HepG2 (cell line): Measurements from ENCODE around the gene WDR6. TPM values are rescaled to one million over a fixed set of nuclear protein-coding genes. Genes with fewer than 3 reads are reported as not detected.

ENCODE experiments used
- CHD4 ChIP-seq: fragments of 200-600 bp; sonication (generic); IDR thresholded peaks from 2 replicates; pipeline ENCODE4 v1.7.0; 2017; ENCODE audit warnings: mild to moderate bottlenecking, low read length, borderline replicate concordance
- CREM ChIP-seq, 2 experiments: sonication (generic) in 1 of 2; formaldehyde crosslinking in 1 of 2; IDR thresholded peaks; 2 replicates each; pipeline versions ENCODE4 v1.4.0 to v1.6.1; 2016 to 2020; ENCODE audit warnings: antibody characterized with exemption in 1 of 2, mild to moderate bottlenecking in 1 of 2, missing genetic modification reagents in 1 of 2
- KAT7 ChIP-seq: IDR thresholded peaks from 2 replicates; pipeline ENCODE4 v1.6.1; 2018; ENCODE audit warnings: borderline replicate concordance, missing compliant biosample characterization
- KDM5A ChIP-seq: fragments of 200-600 bp; sonication (generic); IDR thresholded peaks from 2 replicates; pipeline ENCODE4 v1.7.0; 2018; ENCODE audit warnings: antibody characterized with exemption, mild to moderate bottlenecking, low read length, borderline replicate concordance
- KDM5B ChIP-seq: sonication (generic); formaldehyde crosslinking; IDR thresholded peaks from 2 replicates; pipeline ENCODE4 v1.4.0; 2020; ENCODE audit warnings: missing genetic modification reagents, mild to moderate bottlenecking, borderline replicate concordance
- SMARCC2 ChIP-seq: fragments of 450-650 bp; IDR thresholded peaks from 2 replicates; pipeline ENCODE4 v1.6.1; 2017; ENCODE audit warnings: antibody characterized with exemption, mild to moderate bottlenecking
- ZNF382 ChIP-seq: sonication (generic); formaldehyde crosslinking; IDR thresholded peaks from 2 replicates; pipeline ENCODE4 v1.5.0; 2020; ENCODE audit warnings: missing genetic modification reagents, mild to moderate bottlenecking, borderline replicate concordance
- ZNF451 ChIP-seq: sonication (generic); formaldehyde crosslinking; IDR thresholded peaks from 2 replicates; pipeline ENCODE4 v1.5.0; 2020; ENCODE audit warnings: mild to moderate bottlenecking, missing genetic modification reagents
- ZNF562 ChIP-seq: sonication (generic); formaldehyde crosslinking; IDR thresholded peaks from 2 replicates; pipeline ENCODE4 v1.8.0; 2022; ENCODE audit warnings: missing genetic modification reagents, borderline replicate concordance
- ZNF703 ChIP-seq: sonication (generic); formaldehyde crosslinking; IDR thresholded peaks from 2 replicates; pipeline ENCODE4 v1.5.1; 2020; ENCODE audit warnings: missing genetic modification reagents, mild to moderate bottlenecking, moderate library complexity, borderline replicate concordance
- ZSCAN31 ChIP-seq: sonication (generic); formaldehyde crosslinking; IDR thresholded peaks from 2 replicates; pipeline ENCODE4 v1.5.0; 2020; ENCODE audit warnings: low read depth, mild to moderate bottlenecking, missing genetic modification reagents
- polyA plus RNA-seq, 8 experiments: library from polyadenylated mRNA; depleted of rRNA in 3 of 8; stranded (reverse) in 7 of 8; unstranded in 1 of 8; fragments of >200 nt; fragmentation: Illumina TruSeq in 4 of 8; extraction: Trizol in 4 of 8; gene quantifications; 2 replicates each; pipeline versions ENCODE4 v1.2.1 to v1.2.3, GENCODE V29; 2011 to 2016; ENCODE audit warnings: low read depth in 4 of 8, missing spikeins in 1 of 8, mixed read lengths in 1 of 8; ENCODE audit not compliant: insufficient read depth in 1 of 8
- total RNA-seq, 5 experiments: library from RNA; depleted of rRNA; stranded (reverse); fragments of >200 nt; fragmentation: Illumina TruSeq; extraction: Trizol; gene quantifications; 2 replicates each; pipeline ENCODE4 v1.2.3, GENCODE V29; 2016; ENCODE audit warnings: low read depth in 1 of 5
- TF ChIP-seq, protein P1 (sequence below): sonication (generic); formaldehyde crosslinking; IDR thresholded peaks from 2 replicates; pipeline ENCODE4 v1.4.0; 2020; ENCODE audit warnings: missing genetic modification reagents, low read depth, mild to moderate bottlenecking, borderline replicate concordance
- TF ChIP-seq, protein P2 (sequence below): sonication (generic); formaldehyde crosslinking; IDR thresholded peaks from 2 replicates; pipeline ENCODE4 v1.4.0; 2020; ENCODE audit warnings: mild to moderate bottlenecking, missing genetic modification reagents
- TF ChIP-seq, protein P3 (sequence below): IDR thresholded peaks from 2 replicates; pipeline ENCODE4 v1.6.1; 2016; ENCODE audit warnings: low read depth, missing genetic modification reagents, missing compliant biosample characterization

The WDR6 gene
- total and polyA plus RNA-seq, 2 of the 13 experiments (the other 11 are each of a cell fraction or from before 2014, with no cell fraction given), result 73.4 to 139 TPM

DNA sequence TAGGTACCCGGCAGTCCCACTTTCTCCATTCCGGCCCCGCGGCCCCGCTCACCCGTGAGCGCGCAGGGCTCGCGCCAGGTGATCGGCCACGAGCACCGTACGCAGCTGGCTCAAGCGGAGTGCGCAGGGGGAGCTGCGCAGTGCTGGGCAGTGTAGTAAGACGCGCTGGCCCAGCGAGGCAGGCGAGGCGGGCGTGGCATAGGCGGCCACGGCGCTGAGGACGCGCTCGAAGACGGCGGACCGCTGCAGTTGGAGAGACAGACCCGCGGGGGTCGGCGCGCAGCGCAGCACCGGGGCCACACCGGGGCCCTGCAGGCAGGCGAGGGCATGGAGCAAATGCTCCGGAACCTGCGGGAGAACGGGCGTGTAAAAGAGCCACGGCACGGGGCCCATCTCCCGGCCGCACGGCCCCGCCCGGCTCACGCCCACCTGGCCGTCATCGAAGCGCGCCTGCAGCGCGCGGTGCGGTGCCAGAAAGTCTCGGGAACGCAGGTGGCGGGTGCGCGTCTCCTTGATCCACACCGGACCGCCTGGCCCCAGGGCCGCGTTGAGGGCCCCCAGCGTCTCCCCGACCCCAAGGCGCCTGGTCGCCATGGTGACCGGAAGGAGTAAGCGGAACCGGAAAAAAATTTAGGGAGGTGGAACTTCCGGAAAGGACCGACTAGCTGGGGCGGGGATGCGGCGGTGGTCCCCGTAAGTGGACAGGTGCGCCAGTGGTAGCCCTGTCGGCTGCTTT, 10.9 kb downstream of the WDR6 start, which contains the start of gene DALRD3 (continued):
- TF ChIP-seq, protein P1, sequence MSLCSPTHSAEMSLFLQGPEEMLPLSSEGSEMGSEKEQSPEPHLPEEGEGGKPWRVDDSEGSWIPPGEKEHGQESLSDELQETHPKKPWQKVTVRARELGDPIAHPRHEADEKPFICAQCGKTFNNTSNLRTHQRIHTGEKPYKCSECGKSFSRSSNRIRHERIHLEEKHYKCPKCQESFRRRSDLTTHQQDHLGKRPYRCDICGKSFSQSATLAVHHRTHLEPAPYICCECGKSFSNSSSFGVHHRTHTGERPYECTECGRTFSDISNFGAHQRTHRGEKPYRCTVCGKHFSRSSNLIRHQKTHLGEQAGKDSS, result peak; percentile 38; the same call in 1 of the 2 replicates
- TF ChIP-seq CHD4 (no peak), ZNF562 (CRISPR knock-in tag) (no peak), ZNF382 (CRISPR knock-in tag) (no peak), ZNF451 (no peak), SMARCC2 (no peak), ZNF703 (CRISPR knock-in tag) (no peak), KDM5A (peak; percentile 65), CREM (IDR thresholded peaks at IDR 0.05) (peak; percentile 49), CREM (CRISPR knock-in tag; IDR thresholded peaks at IDR 0.05) (no peak), KAT7 (CRISPR knock-in tag) (no peak; the same call in 1 of the 2 replicates), KDM5B (CRISPR knock-in tag) (peak; percentile 85; the same call in 1 of the 2 replicates), ZSCAN31 (CRISPR knock-in tag) (peak; percentile 93; the same call in 1 of the 2 replicates)
- TF ChIP-seq, protein P2, sequence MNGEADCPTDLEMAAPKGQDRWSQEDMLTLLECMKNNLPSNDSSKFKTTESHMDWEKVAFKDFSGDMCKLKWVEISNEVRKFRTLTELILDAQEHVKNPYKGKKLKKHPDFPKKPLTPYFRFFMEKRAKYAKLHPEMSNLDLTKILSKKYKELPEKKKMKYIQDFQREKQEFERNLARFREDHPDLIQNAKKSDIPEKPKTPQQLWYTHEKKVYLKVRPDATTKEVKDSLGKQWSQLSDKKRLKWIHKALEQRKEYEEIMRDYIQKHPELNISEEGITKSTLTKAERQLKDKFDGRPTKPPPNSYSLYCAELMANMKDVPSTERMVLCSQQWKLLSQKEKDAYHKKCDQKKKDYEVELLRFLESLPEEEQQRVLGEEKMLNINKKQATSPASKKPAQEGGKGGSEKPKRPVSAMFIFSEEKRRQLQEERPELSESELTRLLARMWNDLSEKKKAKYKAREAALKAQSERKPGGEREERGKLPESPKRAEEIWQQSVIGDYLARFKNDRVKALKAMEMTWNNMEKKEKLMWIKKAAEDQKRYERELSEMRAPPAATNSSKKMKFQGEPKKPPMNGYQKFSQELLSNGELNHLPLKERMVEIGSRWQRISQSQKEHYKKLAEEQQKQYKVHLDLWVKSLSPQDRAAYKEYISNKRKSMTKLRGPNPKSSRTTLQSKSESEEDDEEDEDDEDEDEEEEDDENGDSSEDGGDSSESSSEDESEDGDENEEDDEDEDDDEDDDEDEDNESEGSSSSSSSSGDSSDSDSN (CRISPR knock-in tag), result peak; percentile 79
- TF ChIP-seq, protein P3, sequence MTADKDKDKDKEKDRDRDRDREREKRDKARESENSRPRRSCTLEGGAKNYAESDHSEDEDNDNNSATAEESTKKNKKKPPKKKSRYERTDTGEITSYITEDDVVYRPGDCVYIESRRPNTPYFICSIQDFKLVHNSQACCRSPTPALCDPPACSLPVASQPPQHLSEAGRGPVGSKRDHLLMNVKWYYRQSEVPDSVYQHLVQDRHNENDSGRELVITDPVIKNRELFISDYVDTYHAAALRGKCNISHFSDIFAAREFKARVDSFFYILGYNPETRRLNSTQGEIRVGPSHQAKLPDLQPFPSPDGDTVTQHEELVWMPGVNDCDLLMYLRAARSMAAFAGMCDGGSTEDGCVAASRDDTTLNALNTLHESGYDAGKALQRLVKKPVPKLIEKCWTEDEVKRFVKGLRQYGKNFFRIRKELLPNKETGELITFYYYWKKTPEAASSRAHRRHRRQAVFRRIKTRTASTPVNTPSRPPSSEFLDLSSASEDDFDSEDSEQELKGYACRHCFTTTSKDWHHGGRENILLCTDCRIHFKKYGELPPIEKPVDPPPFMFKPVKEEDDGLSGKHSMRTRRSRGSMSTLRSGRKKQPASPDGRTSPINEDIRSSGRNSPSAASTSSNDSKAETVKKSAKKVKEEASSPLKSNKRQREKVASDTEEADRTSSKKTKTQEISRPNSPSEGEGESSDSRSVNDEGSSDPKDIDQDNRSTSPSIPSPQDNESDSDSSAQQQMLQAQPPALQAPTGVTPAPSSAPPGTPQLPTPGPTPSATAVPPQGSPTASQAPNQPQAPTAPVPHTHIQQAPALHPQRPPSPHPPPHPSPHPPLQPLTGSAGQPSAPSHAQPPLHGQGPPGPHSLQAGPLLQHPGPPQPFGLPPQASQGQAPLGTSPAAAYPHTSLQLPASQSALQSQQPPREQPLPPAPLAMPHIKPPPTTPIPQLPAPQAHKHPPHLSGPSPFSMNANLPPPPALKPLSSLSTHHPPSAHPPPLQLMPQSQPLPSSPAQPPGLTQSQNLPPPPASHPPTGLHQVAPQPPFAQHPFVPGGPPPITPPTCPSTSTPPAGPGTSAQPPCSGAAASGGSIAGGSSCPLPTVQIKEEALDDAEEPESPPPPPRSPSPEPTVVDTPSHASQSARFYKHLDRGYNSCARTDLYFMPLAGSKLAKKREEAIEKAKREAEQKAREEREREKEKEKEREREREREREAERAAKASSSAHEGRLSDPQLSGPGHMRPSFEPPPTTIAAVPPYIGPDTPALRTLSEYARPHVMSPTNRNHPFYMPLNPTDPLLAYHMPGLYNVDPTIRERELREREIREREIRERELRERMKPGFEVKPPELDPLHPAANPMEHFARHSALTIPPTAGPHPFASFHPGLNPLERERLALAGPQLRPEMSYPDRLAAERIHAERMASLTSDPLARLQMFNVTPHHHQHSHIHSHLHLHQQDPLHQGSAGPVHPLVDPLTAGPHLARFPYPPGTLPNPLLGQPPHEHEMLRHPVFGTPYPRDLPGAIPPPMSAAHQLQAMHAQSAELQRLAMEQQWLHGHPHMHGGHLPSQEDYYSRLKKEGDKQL (CRISPR knock-in tag), result no peak
